ENCODE data around the gene PTPN5.

- TF ChIP-seq, protein P1, sequence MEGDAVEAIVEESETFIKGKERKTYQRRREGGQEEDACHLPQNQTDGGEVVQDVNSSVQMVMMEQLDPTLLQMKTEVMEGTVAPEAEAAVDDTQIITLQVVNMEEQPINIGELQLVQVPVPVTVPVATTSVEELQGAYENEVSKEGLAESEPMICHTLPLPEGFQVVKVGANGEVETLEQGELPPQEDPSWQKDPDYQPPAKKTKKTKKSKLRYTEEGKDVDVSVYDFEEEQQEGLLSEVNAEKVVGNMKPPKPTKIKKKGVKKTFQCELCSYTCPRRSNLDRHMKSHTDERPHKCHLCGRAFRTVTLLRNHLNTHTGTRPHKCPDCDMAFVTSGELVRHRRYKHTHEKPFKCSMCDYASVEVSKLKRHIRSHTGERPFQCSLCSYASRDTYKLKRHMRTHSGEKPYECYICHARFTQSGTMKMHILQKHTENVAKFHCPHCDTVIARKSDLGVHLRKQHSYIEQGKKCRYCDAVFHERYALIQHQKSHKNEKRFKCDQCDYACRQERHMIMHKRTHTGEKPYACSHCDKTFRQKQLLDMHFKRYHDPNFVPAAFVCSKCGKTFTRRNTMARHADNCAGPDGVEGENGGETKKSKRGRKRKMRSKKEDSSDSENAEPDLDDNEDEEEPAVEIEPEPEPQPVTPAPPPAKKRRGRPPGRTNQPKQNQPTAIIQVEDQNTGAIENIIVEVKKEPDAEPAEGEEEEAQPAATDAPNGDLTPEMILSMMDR (IDR thresholded peaks at IDR 0.05): no peak
- TF ChIP-seq POLR2AphosphoS5 (IDR thresholded peaks at IDR 0.05): no peak
- TF ChIP-seq POLR2A (IDR thresholded peaks at IDR 0.05): no peak
- no peak for TF ChIP-seq EP300 (IDR thresholded peaks at IDR 0.05)
Observed at GRCh38 chr11:18692941-18693760, 98.4 kb downstream of the PTPN5 start.

Data from sigmoid colon (tissue), 4 donors.